GM06990 (cell line): ENCODE data around the gene CEND1.

Experiments used
- DNase-seq: peaks from one replicate; pipeline ENCODE4 v3.0.0-alpha.2; 2011; ENCODE audit not compliant: insufficient read length; ENCODE audit errors: extremely low read depth
- H3K27me3 ChIP-seq: replicated peaks from 2 replicates; pipeline ENCODE4 v1.6.0; 2011; ENCODE audit warnings: low read length; ENCODE audit not compliant: control insufficient read depth, insufficient read depth
- H3K36me3 ChIP-seq: 2 replicates; pipeline ENCODE4 v1.5.1; 2011; ENCODE audit warnings: low read length; ENCODE audit not compliant: control insufficient read depth, insufficient read depth
- H3K4me3 ChIP-seq: replicated peaks from 2 replicates; pipeline ENCODE4 v1.5.1; 2011; ENCODE audit warnings: low read depth, mild to moderate bottlenecking, control low read depth, low read length
- TF ChIP-seq, protein P1 (sequence below): IDR thresholded peaks from 2 replicates; pipeline ENCODE4 v1.5.1; 2011; ENCODE audit warnings: low read length, control low read depth, mild to moderate bottlenecking, inconsistent platforms; ENCODE audit not compliant: insufficient read depth, poor library complexity, severe bottlenecking

The CEND1 gene

DNA sequence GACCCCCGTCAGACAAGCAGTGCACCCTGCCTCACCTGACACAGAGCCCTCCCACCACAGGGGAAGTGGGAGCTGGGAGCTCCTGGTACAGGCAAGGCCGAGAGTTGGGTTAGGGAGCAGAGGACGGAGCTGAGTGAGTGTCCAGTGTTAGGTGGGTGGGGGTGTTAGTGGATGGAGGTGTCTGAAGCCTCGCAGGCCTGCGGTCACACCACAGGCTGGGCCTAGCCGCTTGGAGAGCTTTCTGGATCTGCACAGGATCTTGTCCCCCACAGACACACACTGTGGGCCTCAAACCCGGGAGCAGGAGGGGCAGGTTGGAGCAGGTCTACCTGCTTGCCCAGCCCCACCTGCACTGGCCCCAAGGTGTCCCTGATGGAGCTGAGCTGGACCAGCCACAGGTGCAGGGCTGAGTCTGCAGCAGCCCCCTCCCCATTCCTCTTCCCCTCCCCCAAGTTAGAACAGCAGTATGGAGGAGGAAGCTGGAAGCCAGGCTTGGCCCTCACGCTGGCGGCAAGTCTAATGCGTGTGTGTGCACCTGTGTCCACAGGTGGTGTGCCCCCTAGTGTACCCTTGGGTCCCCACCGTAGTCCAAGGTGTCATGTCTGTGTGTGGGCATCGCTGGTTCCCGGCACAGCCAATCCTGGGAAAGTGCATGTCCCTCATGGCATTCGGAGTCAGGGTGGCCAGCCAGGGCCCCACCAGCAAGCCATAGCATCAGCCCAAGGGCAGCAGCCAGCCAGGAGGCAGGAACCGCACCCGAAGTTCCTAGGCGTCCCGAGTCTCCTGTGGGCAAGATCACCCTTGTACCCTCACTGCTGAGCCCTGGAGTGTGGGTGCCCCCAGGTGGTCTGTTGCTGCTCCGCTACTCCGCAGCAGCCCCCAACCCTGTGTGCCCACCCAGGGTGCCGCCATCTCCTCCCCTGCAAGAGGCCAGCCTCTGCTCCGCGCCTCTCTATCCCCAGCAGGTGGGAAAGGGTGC lies 10.6 kb downstream of the CEND1 start:
- Histone ChIP-seq H3K4me3 (no peak overlapping the region), H3K27me3 (no peaks in the 10 kb centered on the region), H3K36me3 (peaks cover 1% of the 10 kb centered on the region)
- no peak for DNase-seq
- TF ChIP-seq, protein P1, sequence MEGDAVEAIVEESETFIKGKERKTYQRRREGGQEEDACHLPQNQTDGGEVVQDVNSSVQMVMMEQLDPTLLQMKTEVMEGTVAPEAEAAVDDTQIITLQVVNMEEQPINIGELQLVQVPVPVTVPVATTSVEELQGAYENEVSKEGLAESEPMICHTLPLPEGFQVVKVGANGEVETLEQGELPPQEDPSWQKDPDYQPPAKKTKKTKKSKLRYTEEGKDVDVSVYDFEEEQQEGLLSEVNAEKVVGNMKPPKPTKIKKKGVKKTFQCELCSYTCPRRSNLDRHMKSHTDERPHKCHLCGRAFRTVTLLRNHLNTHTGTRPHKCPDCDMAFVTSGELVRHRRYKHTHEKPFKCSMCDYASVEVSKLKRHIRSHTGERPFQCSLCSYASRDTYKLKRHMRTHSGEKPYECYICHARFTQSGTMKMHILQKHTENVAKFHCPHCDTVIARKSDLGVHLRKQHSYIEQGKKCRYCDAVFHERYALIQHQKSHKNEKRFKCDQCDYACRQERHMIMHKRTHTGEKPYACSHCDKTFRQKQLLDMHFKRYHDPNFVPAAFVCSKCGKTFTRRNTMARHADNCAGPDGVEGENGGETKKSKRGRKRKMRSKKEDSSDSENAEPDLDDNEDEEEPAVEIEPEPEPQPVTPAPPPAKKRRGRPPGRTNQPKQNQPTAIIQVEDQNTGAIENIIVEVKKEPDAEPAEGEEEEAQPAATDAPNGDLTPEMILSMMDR = no peak

GRCh38 chr11:777288-778255 lies 12.3 kb downstream of the CEND1 start, which contains the start of gene GATD1:
Gene GATD1 (minus strand): TSS chr11:777487. CDS start chr11:777462, 25 bp downstream.
- H3K36me3 ChIP-seq = peaks cover 5% of the 10 kb centered on the region
- H3K27me3 ChIP-seq = no peaks in the 10 kb centered on the region
- peak; percentile 92 for DNase-seq
- TF ChIP-seq, protein P1 = no peak
- H3K4me3 ChIP-seq = peak within 1 kb of the TSS; percentile 90

DNA sequence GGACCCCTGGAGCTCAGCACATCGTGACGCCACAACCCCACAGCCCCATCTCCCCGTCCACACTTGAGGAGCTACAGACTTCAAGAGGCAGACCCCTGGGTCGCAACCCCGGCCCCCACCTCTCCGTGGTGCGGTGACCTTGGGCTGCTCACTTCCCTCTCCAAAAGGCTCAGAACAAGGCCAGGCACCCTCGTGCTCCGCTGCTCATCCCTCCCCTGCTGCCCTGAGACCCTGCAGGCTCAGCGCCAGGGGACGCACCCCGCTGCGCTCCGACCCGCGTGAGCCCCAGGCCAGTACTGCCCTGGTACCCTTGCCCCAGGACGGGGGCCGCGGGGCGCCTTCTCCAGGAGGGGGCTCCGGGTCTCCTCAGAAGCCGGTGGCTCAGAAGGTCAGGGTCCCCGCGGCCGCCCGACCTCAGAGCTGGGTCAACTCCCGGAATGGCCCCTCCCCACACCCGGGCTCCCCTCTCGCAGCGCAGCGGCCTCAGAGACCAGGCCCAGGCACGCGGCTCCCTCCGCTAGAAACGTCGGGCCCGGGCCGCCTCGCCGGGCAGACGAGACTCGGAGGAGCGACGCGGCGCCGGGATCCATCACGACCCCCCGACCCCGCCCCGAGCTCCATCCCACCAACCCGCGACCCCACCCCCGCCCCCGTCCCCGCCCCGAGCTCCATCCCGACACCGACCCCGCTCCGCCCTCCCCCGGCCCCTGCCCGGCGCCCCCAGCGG lies 13.2 kb downstream of the CEND1 start:
- Histone ChIP-seq H3K36me3 (peaks cover 5% of the 10 kb centered on the region), H3K4me3 (peak overlapping the region; percentile 90), H3K27me3 (no peaks in the 10 kb centered on the region)
- TF ChIP-seq, protein P1 = peak; percentile 16
- peak; percentile 63 for DNase-seq

GRCh38 chr11:776263-776560 lies 13.7 kb downstream of the CEND1 start:
- no peak for DNase-seq
- Histone ChIP-seq H3K36me3 (peaks cover 8% of the 10 kb centered on the region), H3K4me3 (peak overlapping the region; percentile 90), H3K27me3 (no peaks in the 10 kb centered on the region)
- TF ChIP-seq, protein P1 = no peak

GRCh38 chr11:774873-775592 lies 14.9 kb downstream of the CEND1 start:
- no peaks in the 10 kb centered on the region for H3K27me3 ChIP-seq
- no peak for DNase-seq
- no peak overlapping the region for H3K4me3 ChIP-seq
- H3K36me3 ChIP-seq = peaks cover 12% of the 10 kb centered on the region
- TF ChIP-seq, protein P1 = no peak
